HG02970 (cell line): ENCODE measurements around the gene RBKS.
A peak's percentile ranks its signal among the peaks of the same experiment; 100 is the strongest.

Experiments
- ATAC-seq: cut with Tn5 transposase; IDR thresholded peaks from one replicate; pipeline ENCODE4 v1.9.1; 2021; ENCODE audit warnings: mild to moderate bottlenecking, moderate library complexity, moderate number of reproducible peaks; ENCODE audit not compliant: unreplicated experiment, low FRiP score

The RBKS gene

GRCh38 chr2:27890146-27890923, at the start of gene RBKS, which contains the start of gene BABAM2:
RBKS (minus strand) TSS chr2:27890387; CDS start chr2:27890345, 42 bp downstream.
BABAM2 (plus strand) TSS chr2:27890729; CDS start chr2:27894557, 3,828 bp downstream.
- peak; percentile 82 for ATAC-seq

DNA sequence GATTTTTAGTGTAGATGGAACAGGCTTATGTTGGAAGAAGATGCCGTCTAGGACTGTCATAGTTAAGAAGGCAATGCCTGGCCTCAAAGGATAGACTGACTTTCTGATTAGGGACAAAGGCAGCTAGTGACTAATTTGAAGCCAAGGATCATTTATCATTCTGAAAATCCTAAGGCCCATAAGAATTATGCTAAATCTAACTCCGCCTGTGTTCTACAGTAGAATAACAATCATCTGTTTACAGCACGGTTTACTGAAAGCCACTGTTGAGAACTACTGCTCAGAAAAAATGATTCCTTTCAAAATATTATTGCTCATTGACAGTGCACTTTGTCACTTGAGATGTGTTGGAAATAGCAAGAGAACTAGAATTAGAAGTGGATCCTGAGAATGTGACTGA, 44.8 kb upstream of the RBKS start:
- ATAC-seq = no peak

- no peak for ATAC-seq
Measured at GRCh38 chr2:27932396-27932795, 42.2 kb upstream of the RBKS start.

DNA sequence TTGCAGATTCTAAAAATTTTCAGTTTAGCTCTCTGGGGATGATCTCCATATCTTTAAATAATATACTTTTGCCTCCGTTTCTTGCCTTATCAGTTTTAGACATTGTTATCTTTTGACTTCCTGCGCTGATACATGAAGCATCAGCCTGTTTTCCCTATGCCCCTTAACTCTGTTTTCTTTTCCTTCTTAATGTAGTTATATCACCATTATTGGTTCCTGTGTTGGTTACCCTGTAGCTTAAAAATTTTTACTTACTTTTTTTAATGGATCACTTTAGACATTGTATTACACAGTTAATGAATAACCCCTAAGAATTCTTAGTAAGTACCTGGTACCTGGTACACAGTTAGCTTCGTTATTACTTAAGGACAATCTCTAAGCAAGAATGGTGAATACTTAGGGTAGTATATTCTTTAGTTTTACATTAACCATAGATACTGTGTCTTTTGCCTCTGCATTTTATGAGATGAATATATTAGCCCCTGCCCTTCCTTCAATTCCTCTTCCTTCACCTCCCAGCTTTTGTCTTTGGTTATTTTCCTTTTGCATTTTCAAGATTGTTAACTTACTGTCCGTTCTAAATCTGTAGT, 41.3 kb upstream of the RBKS start:
- ATAC-seq = no peak

DNA sequence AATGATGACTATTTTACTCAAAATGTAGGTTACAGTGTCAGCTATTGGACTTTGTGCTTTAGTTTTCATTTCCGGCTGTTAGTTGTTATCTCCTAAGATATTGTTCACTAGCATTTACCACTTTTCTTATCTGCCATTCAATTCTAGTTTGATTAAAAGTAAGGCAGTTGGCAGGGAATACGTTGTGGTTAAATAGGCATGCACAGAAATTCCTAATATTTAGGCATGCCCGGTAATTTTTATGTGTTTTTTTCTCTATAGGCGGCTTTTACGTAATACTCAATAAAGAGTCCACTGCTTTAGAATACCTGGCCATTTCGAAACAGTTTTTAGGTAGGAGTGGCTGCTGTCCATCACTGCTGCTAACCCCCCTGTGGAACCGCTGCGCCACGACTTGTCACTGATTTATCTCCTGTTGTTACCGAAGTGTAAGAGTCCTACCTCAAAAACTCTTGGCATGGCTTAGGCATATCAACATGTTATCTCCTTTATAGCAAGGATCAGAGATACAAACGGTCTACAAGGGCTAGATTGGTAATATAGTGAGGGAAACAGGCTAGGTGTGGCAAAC, 39.8 kb upstream of the RBKS start:
- no peak for ATAC-seq

- no peak for ATAC-seq
Measured at GRCh38 chr2:27925766-27926472, 35.7 kb upstream of the RBKS start.

DNA sequence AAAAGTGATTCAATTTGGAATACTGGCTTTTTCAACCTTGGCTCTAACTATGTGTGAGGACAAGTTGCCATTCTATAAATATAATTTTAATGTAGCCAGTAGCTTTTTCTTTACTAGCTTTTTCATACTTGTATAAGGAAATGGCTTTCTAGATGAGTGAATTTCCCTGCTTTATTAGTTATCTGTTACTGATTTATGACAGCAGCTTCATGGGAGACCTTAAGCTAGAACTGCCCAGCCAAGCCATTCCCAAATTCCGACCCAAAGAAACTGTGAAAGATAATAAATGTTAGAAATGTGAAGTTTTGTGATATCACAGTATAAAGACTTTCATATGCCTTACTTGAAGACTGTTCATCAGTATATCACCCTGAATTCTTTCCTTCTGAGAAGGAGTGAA, 32.7 kb upstream of the RBKS start:
- ATAC-seq = no peak

- no peak for ATAC-seq
Measured at GRCh38 chr2:27921880-27922547, 31.8 kb upstream of the RBKS start.

DNA sequence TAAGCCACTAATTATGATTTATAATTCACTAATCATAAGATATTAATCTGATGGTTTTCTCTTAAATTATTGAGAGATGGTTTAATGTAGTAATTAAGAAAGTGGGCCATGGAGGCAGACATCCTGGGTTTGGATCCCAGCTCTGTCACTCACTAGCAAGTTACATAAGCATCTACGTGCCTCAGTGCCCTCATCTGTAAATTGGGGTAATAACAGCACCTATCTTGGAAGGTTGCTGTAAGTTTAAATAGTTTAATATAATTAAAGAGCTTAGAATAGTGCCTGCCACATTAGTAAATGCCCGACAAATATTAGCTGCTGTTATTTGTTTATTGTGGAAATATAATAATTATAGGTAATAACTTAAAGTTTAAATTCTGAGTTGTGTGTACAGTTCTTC, 31.2 kb upstream of the RBKS start:
- ATAC-seq = no peak

- ATAC-seq = no peak
Measured at GRCh38 chr2:27920148-27920885, 30.1 kb upstream of the RBKS start.

DNA sequence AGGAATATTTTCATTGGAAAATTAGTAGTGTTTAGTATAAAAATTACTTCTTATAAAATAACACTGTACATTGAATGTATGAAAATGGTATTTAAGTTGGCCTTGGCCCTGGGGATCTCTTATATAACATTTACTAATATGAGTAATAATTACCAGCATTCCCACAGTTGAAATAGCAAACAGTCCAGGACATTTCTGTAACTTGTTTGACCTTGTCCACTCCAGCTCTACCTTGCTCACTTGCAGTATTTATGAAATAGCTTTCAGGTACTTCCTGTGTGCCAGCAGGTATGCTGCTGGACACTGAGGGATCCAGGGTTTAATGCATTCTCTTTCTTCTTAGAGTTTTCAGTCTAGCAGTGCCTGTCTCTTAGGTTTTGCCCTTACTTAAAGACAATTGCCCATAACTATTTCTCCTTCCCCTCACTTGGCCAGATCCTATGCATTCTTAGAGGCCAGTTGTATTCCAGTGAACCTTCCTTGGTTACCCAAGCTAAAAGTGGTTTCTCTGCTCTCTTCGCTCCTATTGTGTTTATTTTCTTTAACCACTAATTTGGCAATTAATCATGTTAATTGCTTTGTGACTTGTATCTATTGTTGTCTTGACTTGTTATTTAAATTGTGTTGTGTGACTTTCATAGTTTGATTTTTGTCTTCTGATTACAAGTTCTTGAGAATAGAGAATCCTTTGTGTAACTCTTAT, 26.3 kb upstream of the RBKS start:
- ATAC-seq = no peak

DNA sequence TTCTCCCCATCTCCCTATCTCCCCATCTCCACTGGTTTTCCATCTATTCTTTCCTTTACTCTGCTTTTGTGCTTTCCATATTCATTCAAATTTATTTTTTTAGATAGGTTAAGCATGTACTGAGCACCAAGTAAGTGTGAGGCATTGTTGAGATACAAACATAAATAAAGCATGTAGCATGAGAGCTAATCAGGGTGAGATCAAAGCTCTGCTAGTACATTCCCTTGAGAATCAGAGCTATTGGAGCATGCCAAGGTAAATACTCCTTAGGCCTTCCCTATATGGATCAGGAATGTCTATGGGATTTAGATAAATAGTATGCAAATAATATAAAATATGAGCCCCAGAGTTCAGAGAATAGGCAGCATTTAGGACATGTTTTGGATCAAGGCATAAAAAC, 25.7 kb upstream of the RBKS start:
- no peak for ATAC-seq

DNA sequence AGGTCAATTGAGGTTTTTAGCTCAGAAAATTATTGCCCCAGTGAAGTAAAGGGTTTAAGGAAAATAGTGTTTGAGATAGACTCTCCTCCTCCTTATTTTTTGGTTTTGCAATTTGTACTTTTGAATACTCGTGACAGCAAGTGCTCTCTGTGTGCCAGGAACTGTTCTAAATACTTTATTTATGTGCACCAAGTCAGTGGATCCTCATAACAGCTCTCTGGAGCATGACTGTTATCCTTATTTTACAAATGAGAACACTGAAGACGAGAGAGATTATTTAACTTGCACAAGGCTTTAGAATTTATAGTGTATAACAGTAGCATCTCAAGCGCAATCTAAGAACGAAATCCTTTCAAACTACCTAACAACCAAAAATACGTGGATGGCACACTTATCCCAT, 25.0 kb upstream of the RBKS start:
- ATAC-seq = no peak

- no peak for ATAC-seq
Measured at GRCh38 chr2:27914805-27915175, 24.6 kb upstream of the RBKS start.

DNA sequence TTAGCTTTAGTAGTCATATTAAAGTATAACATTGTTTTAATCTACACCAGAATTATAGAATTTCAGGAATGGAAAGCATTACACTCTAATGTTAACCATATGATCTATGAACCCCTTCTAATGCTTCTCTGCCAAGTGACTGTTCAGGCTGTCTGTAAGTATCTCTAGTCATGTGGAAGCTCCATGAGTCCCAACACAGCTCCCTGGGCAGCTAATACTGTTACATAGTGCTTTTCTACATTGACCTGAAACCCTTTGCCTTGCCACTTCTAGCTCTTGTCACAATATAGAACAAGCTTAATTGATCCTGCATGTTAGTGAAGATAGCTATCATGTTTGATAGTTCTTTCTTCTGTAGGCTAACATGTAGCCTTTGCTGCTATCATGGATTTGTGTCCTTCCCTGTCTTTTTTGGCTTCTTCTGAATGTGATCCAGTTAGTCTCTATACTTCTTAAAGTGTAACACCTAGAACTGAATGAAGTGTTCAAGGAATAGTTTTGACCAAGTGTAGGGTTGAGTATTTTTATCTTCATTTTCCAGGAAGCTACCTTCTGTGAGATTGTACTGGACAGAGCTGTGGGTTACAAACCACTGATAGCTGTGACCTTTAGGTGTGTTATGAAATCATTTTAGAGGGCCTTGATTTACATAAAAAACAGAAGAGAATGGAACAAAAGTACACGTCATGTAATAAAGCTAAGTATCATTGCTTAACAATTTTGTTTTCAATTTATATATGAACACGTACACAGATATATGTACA, 24.0 kb upstream of the RBKS start:
- no peak for ATAC-seq

- ATAC-seq = no peak
Measured at GRCh38 chr2:27912512-27912911, 22.3 kb upstream of the RBKS start.

- no peak for ATAC-seq
Measured at GRCh38 chr2:27911458-27912210, 21.4 kb upstream of the RBKS start.

DNA sequence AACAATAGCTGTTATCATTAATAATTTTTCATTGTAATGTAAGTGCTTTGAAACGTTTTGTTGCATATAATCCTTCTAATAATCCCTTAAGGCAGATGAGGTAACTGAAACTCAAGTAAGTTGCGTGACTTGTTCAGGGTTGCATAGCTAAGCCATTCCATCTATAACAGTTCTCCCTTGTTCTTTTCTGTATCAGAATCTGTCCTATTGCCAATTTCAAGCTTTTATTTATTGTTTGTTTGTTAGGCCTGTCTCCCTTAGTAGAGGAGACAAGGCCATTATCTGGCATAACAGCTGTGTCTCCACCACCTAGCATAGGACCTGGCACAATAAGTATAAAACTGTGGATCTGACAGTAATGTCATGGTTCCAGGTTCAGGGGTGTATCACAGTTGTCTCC, 19.7 kb upstream of the RBKS start:
- no peak for ATAC-seq
